ENCODE measurements around the gene PDXP.

PDXP gene

DNA sequence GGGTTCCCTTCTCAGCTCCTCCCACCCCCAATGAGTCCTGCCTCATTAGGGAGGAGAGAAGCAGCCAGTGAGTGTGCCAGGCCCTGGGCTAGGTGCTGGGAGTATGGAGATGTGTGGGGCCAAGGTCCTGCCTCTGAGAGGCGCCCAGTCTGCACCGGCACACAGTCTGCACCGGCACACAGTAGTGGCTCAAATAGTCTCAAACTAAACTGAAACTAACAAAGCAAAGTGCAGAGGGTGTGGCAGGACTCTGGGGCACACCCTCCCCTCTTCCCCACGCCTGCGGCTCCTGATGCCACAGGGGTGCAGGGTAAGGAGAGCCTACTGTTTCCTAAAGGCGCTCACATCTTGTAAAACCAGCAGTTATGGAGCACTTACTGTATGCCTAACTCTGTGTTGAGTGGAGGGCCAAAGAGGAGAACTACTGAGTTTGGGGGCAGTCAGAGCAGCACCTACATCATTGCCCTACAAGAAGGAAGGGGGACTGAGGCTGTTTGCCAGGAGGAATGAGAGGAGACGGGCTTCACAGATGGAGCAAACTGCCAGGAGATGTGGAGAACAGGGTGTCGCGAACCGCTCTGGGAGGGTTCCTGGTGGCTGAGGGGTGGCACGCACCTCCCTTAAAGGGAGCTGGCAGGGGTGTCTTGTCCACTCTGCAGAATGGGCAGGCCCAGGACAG is 20.0 kb upstream of the PDXP start:
- Histone ChIP-seq H3K9me3 (ENCODE audit: control insufficient read depth, insufficient read depth, low read length) (no peaks in the 10 kb centered on the region), H3K36me3 (ENCODE audit: control insufficient read depth, low read length) (peaks cover 17% of the 10 kb centered on the region), H3K79me2 (ENCODE audit: control insufficient read depth, low read length) (peaks cover 9% of the 10 kb centered on the region), H3K4me3 (ENCODE audit: low read length) (peak overlapping the region; percentile 79), H3K9me2 (replicated peaks; ENCODE audit: control insufficient read depth, low read length) (no peaks in the 10 kb centered on the region), H3K27me3 (ENCODE audit: control insufficient read depth, low read length) (no peaks in the 10 kb centered on the region), H3F3A (ENCODE audit: control insufficient read depth, insufficient read depth) (peaks cover 26% of the 10 kb centered on the region), H3K4me1 (ENCODE audit: control insufficient read depth, low read length) (peaks cover 45% of the 10 kb centered on the region), H3K27ac (ENCODE audit: low read depth, low read length) (no peak overlapping the region), H3K4me2 (ENCODE audit: low read length) (peak overlapping the region; percentile 97), H4K20me1 (ENCODE audit: control insufficient read depth, insufficient read depth, low read depth, low read length) (no peaks in the 10 kb centered on the region; the same call in 1 of the 2 replicates)
- TF ChIP-seq, protein P1, sequence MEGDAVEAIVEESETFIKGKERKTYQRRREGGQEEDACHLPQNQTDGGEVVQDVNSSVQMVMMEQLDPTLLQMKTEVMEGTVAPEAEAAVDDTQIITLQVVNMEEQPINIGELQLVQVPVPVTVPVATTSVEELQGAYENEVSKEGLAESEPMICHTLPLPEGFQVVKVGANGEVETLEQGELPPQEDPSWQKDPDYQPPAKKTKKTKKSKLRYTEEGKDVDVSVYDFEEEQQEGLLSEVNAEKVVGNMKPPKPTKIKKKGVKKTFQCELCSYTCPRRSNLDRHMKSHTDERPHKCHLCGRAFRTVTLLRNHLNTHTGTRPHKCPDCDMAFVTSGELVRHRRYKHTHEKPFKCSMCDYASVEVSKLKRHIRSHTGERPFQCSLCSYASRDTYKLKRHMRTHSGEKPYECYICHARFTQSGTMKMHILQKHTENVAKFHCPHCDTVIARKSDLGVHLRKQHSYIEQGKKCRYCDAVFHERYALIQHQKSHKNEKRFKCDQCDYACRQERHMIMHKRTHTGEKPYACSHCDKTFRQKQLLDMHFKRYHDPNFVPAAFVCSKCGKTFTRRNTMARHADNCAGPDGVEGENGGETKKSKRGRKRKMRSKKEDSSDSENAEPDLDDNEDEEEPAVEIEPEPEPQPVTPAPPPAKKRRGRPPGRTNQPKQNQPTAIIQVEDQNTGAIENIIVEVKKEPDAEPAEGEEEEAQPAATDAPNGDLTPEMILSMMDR (IDR thresholded peaks at IDR 0.05; ENCODE audit: low read depth, low read length, poor library complexity, severe bottlenecking): no peak

DNA sequence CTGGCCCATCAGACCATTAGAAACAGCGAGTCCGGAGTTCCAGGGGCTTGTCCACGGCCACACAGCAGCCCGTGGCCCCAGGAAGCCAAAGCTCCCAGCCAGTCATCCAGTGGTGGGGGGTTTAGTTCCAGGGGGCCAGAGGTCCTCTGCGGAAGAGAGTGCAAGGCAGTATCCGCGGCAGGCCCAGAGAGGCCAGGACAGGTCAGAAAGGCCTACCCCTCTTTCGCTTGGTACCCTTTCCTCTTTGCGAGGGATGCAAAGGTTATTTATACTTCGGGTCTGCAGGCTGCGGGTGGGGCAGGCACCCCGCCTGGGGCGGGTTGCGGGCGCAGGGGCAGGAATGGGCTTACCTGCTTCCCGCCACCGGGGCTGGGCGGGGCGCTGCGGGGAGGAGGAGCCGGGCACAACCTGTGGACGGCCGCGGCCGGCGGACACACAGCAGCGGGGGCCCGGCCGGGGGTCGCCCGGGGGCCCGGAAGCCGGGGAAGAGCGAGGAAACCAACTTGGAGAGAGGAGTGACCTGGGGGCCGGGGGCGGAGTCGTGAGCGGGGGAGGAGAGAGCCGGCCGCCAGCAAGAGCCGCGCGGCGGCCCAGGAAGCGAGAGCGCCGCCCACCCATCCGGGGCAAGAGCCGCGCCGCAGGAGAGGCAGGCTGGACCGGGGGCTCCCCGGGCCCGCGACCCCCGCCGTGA is 19.3 kb upstream of the PDXP start, which contains the start of gene SH3BP1:
Gene SH3BP1 (plus strand): TSS at position 600 of the 691 bp plus-strand sequence. CDS start 119 bp downstream, outside the sequence.
- peaks cover 9% of the 10 kb centered on the region for H3K79me2 ChIP-seq (ENCODE audit: control insufficient read depth, low read length)
- H3K9me3 ChIP-seq (ENCODE audit: control insufficient read depth, insufficient read depth, low read length): no peaks in the 10 kb centered on the region
- H3K4me2 ChIP-seq (ENCODE audit: low read length): peak within 1 kb of the TSS; percentile 97
- H3K27ac ChIP-seq (ENCODE audit: low read depth, low read length): peak within 1 kb of the TSS; percentile 30
- no peaks in the 10 kb centered on the region for H3K9me2 ChIP-seq (replicated peaks; ENCODE audit: control insufficient read depth, low read length)
- TF ChIP-seq EZH2phosphoT487 (IDR thresholded peaks at IDR 0.05; ENCODE audit: borderline replicate concordance, low read length): no peak
- TF ChIP-seq, protein P1 (IDR thresholded peaks at IDR 0.05; ENCODE audit: low read depth, low read length, poor library complexity, severe bottlenecking): no peak
- H4K20me1 ChIP-seq (ENCODE audit: control insufficient read depth, insufficient read depth, low read depth, low read length): no peaks in the 10 kb centered on the region; the same call in 1 of the 2 replicates
- H3K36me3 ChIP-seq (ENCODE audit: control insufficient read depth, low read length): peaks cover 22% of the 10 kb centered on the region
- peak within 1 kb of the TSS; percentile 79 for H3K4me3 ChIP-seq (ENCODE audit: low read length)
- H3K4me1 ChIP-seq (ENCODE audit: control insufficient read depth, low read length): peaks cover 38% of the 10 kb centered on the region
- H3K27me3 ChIP-seq (ENCODE audit: control insufficient read depth, low read length): no peaks in the 10 kb centered on the region
- H3F3A ChIP-seq (ENCODE audit: control insufficient read depth, insufficient read depth): peaks cover 22% of the 10 kb centered on the region

DNA sequence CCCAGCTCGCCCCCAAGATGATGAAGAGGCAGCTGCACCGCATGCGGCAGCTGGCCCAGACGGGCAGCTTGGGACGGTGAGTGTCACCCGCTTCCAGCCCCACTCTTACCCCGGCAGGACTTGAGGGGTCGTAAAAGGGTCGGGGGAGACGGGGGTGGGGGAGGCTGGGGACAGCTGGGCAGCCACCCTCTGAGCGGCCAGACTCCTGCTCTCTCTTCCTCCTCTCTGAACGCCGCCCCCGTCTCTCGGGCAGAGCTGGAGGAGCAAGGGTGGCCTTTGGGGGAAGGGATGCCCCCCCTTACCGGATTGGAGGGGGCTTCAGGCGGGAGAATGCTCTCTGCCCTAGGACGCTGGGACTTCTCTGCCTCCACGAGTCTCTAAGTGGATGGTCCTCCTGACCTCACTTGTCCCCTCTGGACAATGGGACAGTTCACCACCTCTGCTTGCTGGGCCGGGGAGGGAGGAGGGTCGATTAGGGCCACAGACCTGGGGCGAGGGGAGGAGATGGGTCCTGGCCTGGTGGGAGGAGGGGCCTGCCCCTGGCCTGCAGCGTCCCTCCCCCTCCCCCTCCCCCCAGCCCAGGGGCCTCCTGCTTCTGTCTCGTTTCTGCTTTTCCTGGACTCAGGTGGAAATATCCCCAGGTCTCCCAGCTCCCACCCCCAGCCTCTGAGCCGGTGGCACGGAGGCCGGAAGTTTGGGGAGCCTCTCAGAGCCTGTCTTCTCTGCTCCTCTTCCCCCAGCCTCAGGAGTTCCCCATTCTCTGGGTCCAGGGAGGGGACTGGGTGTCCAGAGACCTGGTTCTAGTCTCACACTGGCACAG is 18.5 kb upstream of the PDXP start:
- peaks cover 9% of the 10 kb centered on the region for H3K79me2 ChIP-seq (ENCODE audit: control insufficient read depth, low read length)
- H3K36me3 ChIP-seq (ENCODE audit: control insufficient read depth, low read length): peaks cover 23% of the 10 kb centered on the region
- H3F3A ChIP-seq (ENCODE audit: control insufficient read depth, insufficient read depth): peaks cover 18% of the 10 kb centered on the region
- H3K4me1 ChIP-seq (ENCODE audit: control insufficient read depth, low read length): peaks cover 31% of the 10 kb centered on the region
- no peaks in the 10 kb centered on the region for H4K20me1 ChIP-seq (ENCODE audit: control insufficient read depth, insufficient read depth, low read depth, low read length)
- no peak for TF ChIP-seq EZH2phosphoT487 (IDR thresholded peaks at IDR 0.05; ENCODE audit: borderline replicate concordance, low read length)
- TF ChIP-seq, protein P1 (IDR thresholded peaks at IDR 0.05; ENCODE audit: low read depth, low read length, poor library complexity, severe bottlenecking): no peak
- no peaks in the 10 kb centered on the region for H3K9me3 ChIP-seq (ENCODE audit: control insufficient read depth, insufficient read depth, low read length)
- peak overlapping the region; percentile 30 for H3K27ac ChIP-seq (ENCODE audit: low read depth, low read length)
- H3K9me2 ChIP-seq (replicated peaks; ENCODE audit: control insufficient read depth, low read length): no peaks in the 10 kb centered on the region
- peak overlapping the region; percentile 97 for H3K4me2 ChIP-seq (ENCODE audit: low read length)
- peak overlapping the region; percentile 79 for H3K4me3 ChIP-seq (ENCODE audit: low read length)
- H3K27me3 ChIP-seq (ENCODE audit: control insufficient read depth, low read length): no peaks in the 10 kb centered on the region

Measured in DOHH2 (cell line).